ENCODE measurements around the gene CYGB. TPM values are rescaled to one million over a fixed set of nuclear protein-coding genes. Genes with fewer than 3 reads are reported as not detected.

The CYGB gene
- total and polyA plus RNA-seq, 9 of the 15 experiments (the other 6 are each of a cell fraction or from before 2014, with no cell fraction given): 0.08 to 0.95 (median 0.18) TPM; not detected in 5

GRCh38 chr17:76557368-76558197, 20.1 kb upstream of the CYGB start (continued):
- TF ChIP-seq ZNF57 (CRISPR knock-in tag; IDR thresholded peaks at IDR 0.05) (no peak), GATAD2A (IDR thresholded peaks at IDR 0.05) (peak; percentile 79; the same call in 1 of the 2 replicates), HOMEZ (CRISPR knock-in tag; IDR thresholded peaks at IDR 0.05) (no peak), ZNF511 (CRISPR knock-in tag; IDR thresholded peaks at IDR 0.05) (peak; percentile 41; the same call in 1 of the 2 replicates), CREB3 (tag; conservative IDR thresholded peaks at IDR 0.05; ENCODE audit: low read depth) (no peak; the same call in 1 of the 2 replicates), NFIC (IDR thresholded peaks at IDR 0.05) (peak; percentile 52), IFI16 (CRISPR knock-in tag; IDR thresholded peaks at IDR 0.05) (no peak), ATF7 (IDR thresholded peaks at IDR 0.05) (peak; percentile 61; the same call in 1 of the 2 replicates), RUNX1 (IDR thresholded peaks at IDR 0.05; ENCODE audit: low read depth) (no peak), ATF1 (CRISPR knock-in tag; IDR thresholded peaks at IDR 0.05) (no peak), ATF1 (tag; IDR thresholded peaks at IDR 0.05) (peak; percentile 69), ZNF274 (IDR thresholded peaks at IDR 0.05; ENCODE audit: borderline replicate concordance, low read depth, low read length) (no peak), EP400 (IDR thresholded peaks at IDR 0.05) (peak; percentile 99), HNRNPLL (IDR thresholded peaks at IDR 0.05; ENCODE audit: low read depth, low read length, poor library complexity, severe bottlenecking) (peak; percentile 50), ELF1 (tag; IDR thresholded peaks at IDR 0.05) (no peak), TAF7 (tag; IDR thresholded peaks at IDR 0.05) (peak; percentile 96), ASH1L (IDR thresholded peaks at IDR 0.05; ENCODE audit: borderline replicate concordance, low read depth, partially characterized antibody) (peak; percentile 63), HMBOX1 (IDR thresholded peaks at IDR 0.05) (peak; percentile 69), KAT2B (IDR thresholded peaks at IDR 0.05; ENCODE audit: low read depth, low read length) (no peak), ZKSCAN8 (CRISPR knock-in tag; IDR thresholded peaks at IDR 0.05) (no peak), KLF13 (tag; IDR thresholded peaks at IDR 0.05; ENCODE audit: borderline replicate concordance, low read depth) (peak; percentile 62; the same call in 1 of the 2 replicates), ERF (CRISPR knock-in tag; IDR thresholded peaks at IDR 0.05) (0 out of 2 replicates have a peak, but pooled peaks have one; percentile 23), HNRNPUL1 (IDR thresholded peaks at IDR 0.05; ENCODE audit: low read length) (no peak), PML (IDR thresholded peaks at IDR 0.05; ENCODE audit: low read length) (peak; percentile 91), MCM7 (IDR thresholded peaks at IDR 0.05) (no peak)

All from K562 (cell line).